GM12873 (cell line): ENCODE data around the gene WBP1L.

Source experiments
- CTCF ChIP-seq: IDR thresholded peaks from 2 replicates; pipeline ENCODE4 v1.5.1; 2012; ENCODE audit warnings: low read depth, mild to moderate bottlenecking, moderate library complexity, low read length, control low read depth; ENCODE audit not compliant: insufficient read depth; ENCODE audit errors: missing control alignments

Gene WBP1L

DNA sequence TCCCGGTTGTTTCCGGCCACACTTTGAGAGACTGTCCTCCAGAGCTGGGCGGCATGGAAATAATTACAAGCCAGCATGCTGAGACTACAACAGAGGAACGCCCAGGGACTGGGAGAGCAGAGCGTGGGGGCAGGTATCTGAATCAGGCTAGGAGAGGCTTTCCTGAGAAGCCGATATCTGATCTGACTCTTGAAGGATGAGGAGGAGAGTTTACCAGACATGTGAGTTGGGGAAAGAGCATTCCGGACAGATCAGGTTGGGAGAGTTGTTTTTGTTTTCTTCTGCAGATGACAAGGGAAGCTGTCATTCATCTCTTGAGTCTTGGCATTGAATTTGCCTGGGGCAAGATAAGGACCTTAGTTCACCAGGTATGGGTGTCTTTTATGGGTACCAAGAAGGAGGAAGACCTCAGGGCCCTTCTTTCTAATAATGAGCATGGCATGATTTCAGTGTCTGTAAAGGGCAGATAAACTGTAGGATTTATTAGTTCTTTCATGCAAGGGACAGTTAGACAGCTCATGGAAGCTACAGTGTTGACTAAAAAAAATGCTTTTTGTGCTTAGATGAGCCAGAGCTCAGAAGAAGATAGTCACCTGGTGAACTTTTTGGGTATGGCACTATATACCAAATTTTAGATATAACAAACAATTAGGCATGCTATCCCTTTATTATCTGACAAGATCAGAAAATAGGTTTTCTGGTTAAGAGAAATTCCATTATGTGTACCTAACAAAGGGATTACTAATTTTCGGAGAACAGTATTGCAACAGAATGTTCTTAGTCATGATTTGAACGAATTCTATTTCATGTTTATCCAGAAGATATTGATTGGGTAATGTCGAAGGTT, 36.2 kb downstream of the WBP1L start:
- TF ChIP-seq CTCF = no peak

DNA sequence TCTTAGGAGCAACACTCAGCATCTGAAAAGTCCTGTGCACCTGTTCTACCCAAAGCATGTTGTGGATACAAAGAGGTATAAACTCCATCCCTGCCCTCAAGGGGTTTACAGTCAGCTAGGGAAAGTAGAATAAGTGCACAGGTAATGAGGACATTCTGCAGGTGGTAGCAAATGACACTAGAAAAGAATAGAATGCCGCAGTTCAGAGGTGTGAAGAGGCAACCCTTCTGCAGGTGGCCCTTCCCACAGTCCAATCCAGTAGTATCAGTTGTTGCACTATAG, 36.7 kb downstream of the WBP1L start:
- TF ChIP-seq CTCF = no peak

- TF ChIP-seq CTCF = no peak
Measured at GRCh38 chr10:102781090-102781920, 37.6 kb downstream of the WBP1L start.

- TF ChIP-seq CTCF = no peak
Measured at GRCh38 chr10:102781921-102782557, 38.3 kb downstream of the WBP1L start.

GRCh38 chr10:102782673-102783551, 39.2 kb downstream of the WBP1L start:
- TF ChIP-seq CTCF = no peak

DNA sequence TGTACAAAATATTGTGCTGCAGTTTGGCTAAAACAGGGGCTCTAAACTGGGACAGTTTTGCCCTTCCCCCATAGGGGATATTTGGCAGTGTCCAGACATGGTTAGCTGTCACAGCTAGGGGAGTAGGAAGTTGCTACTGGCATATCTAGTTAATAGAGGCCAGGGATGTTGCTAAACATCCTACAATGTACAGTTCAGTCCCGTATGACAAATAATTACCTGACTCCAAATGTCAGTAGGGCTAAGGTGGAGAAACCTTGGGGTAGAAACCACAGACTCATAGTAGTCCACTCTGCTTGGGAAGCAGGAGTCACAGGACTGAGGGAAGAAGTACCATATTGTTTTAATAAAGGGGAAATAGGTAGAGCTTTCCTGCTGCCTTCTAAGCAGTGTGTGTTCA, 39.8 kb downstream of the WBP1L start:
- no peak for TF ChIP-seq CTCF
